GM19193 (cell line): ENCODE data around the gene SGTA.

ENCODE experiments used
- POLR2A ChIP-seq: IDR thresholded peaks from 4 replicates; pipeline ENCODE4 v1.6.1; 2011; ENCODE audit not compliant: insufficient read depth, insufficient read length; ENCODE audit errors: extremely low read depth

The SGTA gene

GRCh38 chr19:2811735-2812413, 28.8 kb upstream of the SGTA start:
- TF ChIP-seq POLR2A: peak; percentile 11

- TF ChIP-seq POLR2A: no peak
Measured at GRCh38 chr19:2811221-2811722, 28.2 kb upstream of the SGTA start.

GRCh38 chr19:2810141-2811091, 27.3 kb upstream of the SGTA start:
- no peak for TF ChIP-seq POLR2A

- TF ChIP-seq POLR2A: no peak
Measured at GRCh38 chr19:2809387-2810140, 26.5 kb upstream of the SGTA start.

- TF ChIP-seq POLR2A: no peak
Measured at GRCh38 chr19:2808129-2808941, 25.3 kb upstream of the SGTA start.

GRCh38 chr19:2807379-2808128, 24.5 kb upstream of the SGTA start:
- no peak for TF ChIP-seq POLR2A

- no peak for TF ChIP-seq POLR2A
Measured at GRCh38 chr19:2806736-2807378, 23.8 kb upstream of the SGTA start.

GRCh38 chr19:2805991-2806649, 23.0 kb upstream of the SGTA start:
- no peak for TF ChIP-seq POLR2A

GRCh38 chr19:2805261-2805900, 22.3 kb upstream of the SGTA start:
- TF ChIP-seq POLR2A: no peak

- TF ChIP-seq POLR2A: no peak
Measured at GRCh38 chr19:2804156-2805004, 21.3 kb upstream of the SGTA start.

- no peak for TF ChIP-seq POLR2A
Measured at GRCh38 chr19:2803486-2804155, 20.5 kb upstream of the SGTA start.
